Mesenchymal stem cell (in vitro differentiated cells and primary cell): ENCODE measurements around the gene EPB41L1.
A peak's percentile ranks its signal among the peaks of the same experiment; 100 is the strongest.

Experiments
- DNase-seq: peaks from one replicate; pipeline ENCODE4 v3.0.0-alpha.2; 2013
- H2AFZ ChIP-seq: one replicate; pipeline ENCODE4 v1.6.1; 2013; ENCODE audit warnings: low read depth, mild to moderate bottlenecking, control low read depth, inconsistent platforms, low read length, moderate library complexity
- H2AK5ac ChIP-seq: 2 replicates; pipeline ENCODE4 v1.6.1; 2013; ENCODE audit warnings: low read length, moderate library complexity, mild to moderate bottlenecking, inconsistent platforms; ENCODE audit not compliant: severe bottlenecking
- H2BK120ac ChIP-seq: one replicate; pipeline ENCODE4 v1.6.1; 2013; ENCODE audit warnings: low read depth, mild to moderate bottlenecking, inconsistent platforms, low read length, moderate library complexity
- H2BK12ac ChIP-seq, 2 experiments: one replicate each; pipeline ENCODE4 v1.6.1; 2013; ENCODE audit warnings: inconsistent platforms in 2 of 2, low read length in 2 of 2, mild to moderate bottlenecking in 2 of 2, moderate library complexity in 2 of 2, control low read depth in 1 of 2
- H2BK15ac ChIP-seq: one replicate; pipeline ENCODE4 v1.6.1; 2013; ENCODE audit warnings: mild to moderate bottlenecking, low read depth, inconsistent platforms; ENCODE audit not compliant: poor library complexity, severe bottlenecking
- H2BK5ac ChIP-seq: 2 replicates; pipeline ENCODE4 v1.6.1; 2013; ENCODE audit warnings: low read depth, mild to moderate bottlenecking, low read length, control low read depth, inconsistent platforms; ENCODE audit not compliant: poor library complexity, severe bottlenecking
- H3K14ac ChIP-seq, 2 experiments: one replicate each; pipeline ENCODE4 v1.6.1; 2013; ENCODE audit warnings: inconsistent platforms in 2 of 2, low read length in 2 of 2, control low read depth in 1 of 2, mild to moderate bottlenecking in 1 of 2, moderate library complexity in 1 of 2
- H3K18ac ChIP-seq, 2 experiments: one replicate each; pipeline ENCODE4 v1.6.1; 2013; ENCODE audit warnings: inconsistent platforms in 2 of 2, low read length in 2 of 2, control low read depth in 1 of 2, low read depth in 1 of 2, mild to moderate bottlenecking in 1 of 2
- H3K23ac ChIP-seq, 2 experiments: one replicate each; pipeline ENCODE4 v1.6.1; 2013; ENCODE audit warnings: inconsistent platforms in 2 of 2, low read length in 2 of 2, mild to moderate bottlenecking in 2 of 2, moderate library complexity in 2 of 2, control low read depth in 1 of 2
- H3K27ac ChIP-seq: 2 replicates; pipeline ENCODE4 v1.5.1; 2013; ENCODE audit warnings: mild to moderate bottlenecking, moderate library complexity, low read length, control low read depth, inconsistent platforms; ENCODE audit not compliant: poor library complexity, severe bottlenecking
- H3K27me3 ChIP-seq, 2 experiments: 2 replicates each; pipeline versions ENCODE4 v1.6.1 to v1.7.0; 2013; ENCODE audit warnings: low read length in 2 of 2, mild to moderate bottlenecking in 2 of 2, moderate library complexity in 2 of 2, control low read depth in 1 of 2, inconsistent platforms in 1 of 2; ENCODE audit not compliant: control insufficient read depth in 1 of 2, insufficient read depth in 1 of 2
- H3K36me3 ChIP-seq, 2 experiments: 2 replicates each; pipeline versions ENCODE4 v1.6.1 to v1.7.0; 2013; ENCODE audit warnings: low read length in 2 of 2, control low read depth in 1 of 2, inconsistent platforms in 1 of 2, low read depth in 1 of 2, mild to moderate bottlenecking in 1 of 2; ENCODE audit not compliant: insufficient read depth in 2 of 2, control insufficient read depth in 1 of 2
- H3K4ac ChIP-seq, 2 experiments: one replicate each; pipeline ENCODE4 v1.6.1; 2013; ENCODE audit warnings: inconsistent platforms in 2 of 2, low read length in 2 of 2, mild to moderate bottlenecking in 2 of 2, moderate library complexity in 2 of 2, control low read depth in 1 of 2, low read depth in 1 of 2
- H3K4me1 ChIP-seq: 2 replicates; pipeline ENCODE4 v1.6.1; 2013; ENCODE audit warnings: low read depth, low read length, control low read depth; ENCODE audit not compliant: control insufficient read depth, insufficient read depth
- H3K4me2 ChIP-seq: 2 replicates; pipeline ENCODE4 v1.6.1; 2013; ENCODE audit warnings: low read length, mild to moderate bottlenecking, inconsistent platforms; ENCODE audit not compliant: poor library complexity, severe bottlenecking
- H3K4me3 ChIP-seq, 2 experiments: 2 replicates each; pipeline versions ENCODE4 v1.5.1 to v1.7.0; 2013; ENCODE audit warnings: low read length in 2 of 2, mild to moderate bottlenecking in 2 of 2, control low read depth in 1 of 2, low read depth in 1 of 2; ENCODE audit not compliant: insufficient read depth in 1 of 2
- H3K79me1 ChIP-seq: replicated peaks from 2 replicates; pipeline ENCODE4 v1.6.1; 2013; ENCODE audit warnings: mild to moderate bottlenecking, control low read depth, low read length, inconsistent platforms; ENCODE audit not compliant: poor library complexity, severe bottlenecking
- H3K9ac ChIP-seq: 2 replicates; pipeline ENCODE4 v1.7.0; 2013; ENCODE audit warnings: mild to moderate bottlenecking, low read length, moderate library complexity
- H3K9me3 ChIP-seq: 2 replicates; pipeline ENCODE4 v1.7.0; 2013; ENCODE audit warnings: mild to moderate bottlenecking, low read length; ENCODE audit not compliant: control insufficient read depth
- H4K8ac ChIP-seq: one replicate; pipeline ENCODE4 v1.6.1; 2013; ENCODE audit warnings: inconsistent platforms, mild to moderate bottlenecking, low read length, moderate library complexity
- H4K91ac ChIP-seq: one replicate; pipeline ENCODE4 v1.6.1; 2013; ENCODE audit warnings: mild to moderate bottlenecking, low read length, inconsistent platforms
- WGBS: methylation state at CpG from one replicate; pipeline ENCODE4 v1.1.7; 2013; ENCODE audit warnings: mixed read lengths; 5-methylcytosine and 5-hydroxymethylcytosine counted together

EPB41L1 gene

GRCh38 chr20:36236786-36237121, 82.2 kb downstream of the EPB41L1 start:
- peak overlapping the region; percentile 71 for H3K4me2 ChIP-seq
- H3K36me3 ChIP-seq: peaks cover 19 to 30% of the 10 kb centered on the region in 2 experiments
- peak overlapping the region; percentile 13 to 92 for H3K4ac ChIP-seq
- H3K4me1 ChIP-seq: peaks cover 8% of the 10 kb centered on the region
- H2BK5ac ChIP-seq: no peak overlapping the region
- peak overlapping the region; percentile 100 for H4K8ac ChIP-seq
- no peak overlapping the region for H4K91ac ChIP-seq
- H3K9ac ChIP-seq: peak overlapping the region; percentile 100
- no peak overlapping the region for H3K23ac ChIP-seq
- DNase-seq: no peak
- H3K79me1 ChIP-seq: peaks cover 19% of the 10 kb centered on the region
- H2BK12ac ChIP-seq: no peak overlapping the region
- H3K9me3 ChIP-seq: no peaks in the 10 kb centered on the region
- no peak overlapping the region for H2BK15ac ChIP-seq
- peak overlapping the region; percentile 86 to 100 for H3K4me3 ChIP-seq
- H2BK120ac ChIP-seq: no peak overlapping the region
- H2AK5ac ChIP-seq: peak overlapping the region; percentile 36
- no peak overlapping the region for H3K14ac ChIP-seq
- WGBS: 0% methylated on average over 4 of the region's 6 CpGs
- H3K27me3 ChIP-seq: no peaks in the 10 kb centered on the region
- no peak overlapping the region for H2AFZ ChIP-seq
- no peak overlapping the region for H3K18ac ChIP-seq
- peak overlapping the region; percentile 46 for H3K27ac ChIP-seq

DNA sequence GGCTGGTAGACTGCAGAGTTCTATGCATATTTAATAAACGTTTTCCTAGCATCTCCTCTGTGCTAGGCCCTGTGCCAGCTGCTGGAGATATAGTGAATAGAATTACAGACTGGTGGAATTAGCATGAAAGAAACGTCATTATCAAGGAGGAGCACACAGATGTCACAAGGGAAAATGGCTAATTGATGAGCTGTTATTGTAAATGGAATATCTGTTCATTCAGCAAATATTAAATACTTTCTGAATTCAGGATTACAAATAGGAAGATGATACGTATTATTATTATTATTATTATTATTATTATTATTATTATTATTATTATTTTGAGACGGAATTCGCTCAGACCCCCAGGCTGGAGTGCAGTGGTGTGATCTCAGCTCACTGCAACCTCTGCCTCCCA, 82.9 kb downstream of the EPB41L1 start:
- H3K23ac ChIP-seq: no peak overlapping the region
- H3K14ac ChIP-seq: no peak overlapping the region
- H3K4me1 ChIP-seq: peaks cover 8% of the 10 kb centered on the region
- H2BK120ac ChIP-seq: no peak overlapping the region
- H2BK15ac ChIP-seq: no peak overlapping the region
- H3K79me1 ChIP-seq: peaks cover 21% of the 10 kb centered on the region
- no peaks in the 10 kb centered on the region for H3K9me3 ChIP-seq
- no peak overlapping the region for H3K27ac ChIP-seq
- H4K91ac ChIP-seq: no peak overlapping the region
- no peak overlapping the region for H4K8ac ChIP-seq
- H2BK12ac ChIP-seq: no peak overlapping the region
- 77% methylated on average over 2 of the region's 5 CpGs for WGBS
- H3K9ac ChIP-seq: peak overlapping the region; percentile 100
- no peak overlapping the region for H3K18ac ChIP-seq
- peak overlapping the region in 1 of 2 experiments; percentile 100 for H3K4me3 ChIP-seq
- peak overlapping the region; percentile 71 for H3K4me2 ChIP-seq
- H3K27me3 ChIP-seq: no peaks in the 10 kb centered on the region
- no peak overlapping the region for H2AFZ ChIP-seq
- no peak for DNase-seq
- peak overlapping the region; percentile 41 for H2AK5ac ChIP-seq
- H3K36me3 ChIP-seq: peaks cover 24 to 34% of the 10 kb centered on the region in 2 experiments
- H2BK5ac ChIP-seq: no peak overlapping the region
- no peak overlapping the region for H3K4ac ChIP-seq

DNA sequence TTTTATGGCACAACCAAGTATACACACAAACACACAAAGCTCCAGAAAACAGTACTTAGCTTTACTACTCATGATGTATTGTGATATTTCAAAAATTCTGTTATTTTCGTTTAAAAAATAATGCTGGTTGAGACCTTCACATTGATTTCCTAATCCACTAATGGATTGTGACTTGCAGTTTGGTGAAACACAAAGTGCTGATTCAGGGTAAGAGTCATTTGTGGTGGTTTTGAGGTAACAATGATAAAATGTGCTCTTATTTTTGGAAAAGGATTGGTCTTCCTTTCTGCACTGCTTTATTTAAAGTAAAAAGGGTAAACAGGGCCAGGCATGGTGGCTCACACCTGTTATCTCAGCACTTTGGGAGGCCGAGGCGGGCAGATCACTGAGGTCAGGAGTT, 83.6 kb downstream of the EPB41L1 start:
- Histone ChIP-seq H3K14ac (no peak overlapping the region), H3K4me3 (no peak overlapping the region), H2BK120ac (no peak overlapping the region), H2BK5ac (no peak overlapping the region), H3K4me1 (peaks cover 8% of the 10 kb centered on the region), H3K27ac (no peak overlapping the region), H3K4me2 (no peak overlapping the region), H3K27me3 (no peaks in the 10 kb centered on the region), H4K8ac (no peak overlapping the region), H3K36me3 (peaks cover 27 to 41% of the 10 kb centered on the region in 2 experiments), H3K9me3 (no peaks in the 10 kb centered on the region), H2BK15ac (no peak overlapping the region), H4K91ac (no peak overlapping the region), H3K4ac (no peak overlapping the region), H2AFZ (no peak overlapping the region), H3K79me1 (peaks cover 25% of the 10 kb centered on the region), H2BK12ac (no peak overlapping the region), H3K18ac (no peak overlapping the region), H3K23ac (no peak overlapping the region), H2AK5ac (no peak overlapping the region), H3K9ac (no peak overlapping the region)
- WGBS: 94% methylated on average over 2 of the region's 3 CpGs
- no peak for DNase-seq

- H2AFZ ChIP-seq: no peak overlapping the region
- no peaks in the 10 kb centered on the region for H3K27me3 ChIP-seq
- H2BK15ac ChIP-seq: no peak overlapping the region
- no peak overlapping the region for H2BK5ac ChIP-seq
- no peak overlapping the region for H3K27ac ChIP-seq
- peaks cover 8% of the 10 kb centered on the region for H3K4me1 ChIP-seq
- no peak overlapping the region for H3K14ac ChIP-seq
- no peak overlapping the region for H4K91ac ChIP-seq
- H3K36me3 ChIP-seq: peaks cover 27 to 47% of the 10 kb centered on the region in 2 experiments
- no peak overlapping the region for H3K4me2 ChIP-seq
- H3K9me3 ChIP-seq: no peaks in the 10 kb centered on the region
- no peak for DNase-seq
- peaks cover 31% of the 10 kb centered on the region for H3K79me1 ChIP-seq
- no peak overlapping the region for H3K18ac ChIP-seq
- no peak overlapping the region for H2AK5ac ChIP-seq
- 91% methylated on average over 3 of the region's 3 CpGs for WGBS
- H2BK12ac ChIP-seq: no peak overlapping the region
- no peak overlapping the region for H4K8ac ChIP-seq
- H3K23ac ChIP-seq: no peak overlapping the region
- no peak overlapping the region for H3K9ac ChIP-seq
- H2BK120ac ChIP-seq: no peak overlapping the region
- H3K4me3 ChIP-seq: no peak overlapping the region
- H3K4ac ChIP-seq: no peak overlapping the region
Observed at GRCh38 chr20:36238760-36239159, 84.2 kb downstream of the EPB41L1 start.
